Epithelial cell of proximal tubule (primary cell): Measurements from ENCODE around the gene TMED4. TPM values are rescaled to one million over a fixed set of nuclear protein-coding genes. Genes with fewer than 3 reads are reported as not detected.

Experiments used
- DNase-seq: peaks from one replicate; pipeline ENCODE4 v3.0.0-alpha.2; 2011; ENCODE audit warnings: low read depth
- H3K4me3 ChIP-seq: 2 replicates; pipeline ENCODE4 v1.5.1; 2011; ENCODE audit warnings: low read depth, mild to moderate bottlenecking, low read length
- total RNA-seq: library from RNA; depleted of rRNA; stranded (reverse); fragments of >200 nt; gene quantifications from 2 replicates; pipeline ENCODE4 v1.2.3, GENCODE V29; 2015
- TF ChIP-seq, protein P1 (sequence below): conservative IDR thresholded peaks from 2 replicates; pipeline ENCODE4 v1.5.1; 2012; ENCODE audit warnings: low read depth, mild to moderate bottlenecking, low read length

TMED4 gene
- total RNA-seq, 1 donor from 2014 or later, result 167 TPM

- TF ChIP-seq, protein P1, sequence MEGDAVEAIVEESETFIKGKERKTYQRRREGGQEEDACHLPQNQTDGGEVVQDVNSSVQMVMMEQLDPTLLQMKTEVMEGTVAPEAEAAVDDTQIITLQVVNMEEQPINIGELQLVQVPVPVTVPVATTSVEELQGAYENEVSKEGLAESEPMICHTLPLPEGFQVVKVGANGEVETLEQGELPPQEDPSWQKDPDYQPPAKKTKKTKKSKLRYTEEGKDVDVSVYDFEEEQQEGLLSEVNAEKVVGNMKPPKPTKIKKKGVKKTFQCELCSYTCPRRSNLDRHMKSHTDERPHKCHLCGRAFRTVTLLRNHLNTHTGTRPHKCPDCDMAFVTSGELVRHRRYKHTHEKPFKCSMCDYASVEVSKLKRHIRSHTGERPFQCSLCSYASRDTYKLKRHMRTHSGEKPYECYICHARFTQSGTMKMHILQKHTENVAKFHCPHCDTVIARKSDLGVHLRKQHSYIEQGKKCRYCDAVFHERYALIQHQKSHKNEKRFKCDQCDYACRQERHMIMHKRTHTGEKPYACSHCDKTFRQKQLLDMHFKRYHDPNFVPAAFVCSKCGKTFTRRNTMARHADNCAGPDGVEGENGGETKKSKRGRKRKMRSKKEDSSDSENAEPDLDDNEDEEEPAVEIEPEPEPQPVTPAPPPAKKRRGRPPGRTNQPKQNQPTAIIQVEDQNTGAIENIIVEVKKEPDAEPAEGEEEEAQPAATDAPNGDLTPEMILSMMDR, result peak; percentile 4
- no peak overlapping the region for H3K4me3 ChIP-seq
- DNase-seq, result peak; percentile 79
Observed at GRCh38 chr7:44595934-44596635, 14.1 kb upstream of the TMED4 start.

DNA sequence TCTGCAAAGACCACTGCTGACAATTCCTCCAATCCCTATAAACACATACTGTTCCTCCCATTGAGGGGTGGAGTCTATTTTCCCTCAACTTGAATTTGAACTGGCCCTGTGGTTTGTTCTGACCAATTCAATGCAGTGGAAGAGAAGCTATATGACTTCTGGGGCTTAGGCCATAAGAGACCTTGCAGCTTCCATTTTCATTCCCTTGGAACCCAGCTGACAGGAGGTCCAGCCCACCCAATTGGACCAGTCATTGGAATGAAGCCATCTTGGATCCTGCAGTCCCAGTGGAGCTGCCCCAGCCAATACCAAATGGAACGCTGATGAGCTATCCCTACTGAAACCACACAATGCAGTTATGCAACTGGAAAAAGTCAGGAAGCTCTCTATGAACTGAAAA, 8.9 kb upstream of the TMED4 start:
- no peak overlapping the region for H3K4me3 ChIP-seq
- DNase-seq, result no peak
- TF ChIP-seq, protein P1, result no peak

GRCh38 chr7:44587843-44588711, 6.0 kb upstream of the TMED4 start:
- no peak overlapping the region for H3K4me3 ChIP-seq
- DNase-seq, result no peak
- TF ChIP-seq, protein P1, result peak; percentile 74

DNA sequence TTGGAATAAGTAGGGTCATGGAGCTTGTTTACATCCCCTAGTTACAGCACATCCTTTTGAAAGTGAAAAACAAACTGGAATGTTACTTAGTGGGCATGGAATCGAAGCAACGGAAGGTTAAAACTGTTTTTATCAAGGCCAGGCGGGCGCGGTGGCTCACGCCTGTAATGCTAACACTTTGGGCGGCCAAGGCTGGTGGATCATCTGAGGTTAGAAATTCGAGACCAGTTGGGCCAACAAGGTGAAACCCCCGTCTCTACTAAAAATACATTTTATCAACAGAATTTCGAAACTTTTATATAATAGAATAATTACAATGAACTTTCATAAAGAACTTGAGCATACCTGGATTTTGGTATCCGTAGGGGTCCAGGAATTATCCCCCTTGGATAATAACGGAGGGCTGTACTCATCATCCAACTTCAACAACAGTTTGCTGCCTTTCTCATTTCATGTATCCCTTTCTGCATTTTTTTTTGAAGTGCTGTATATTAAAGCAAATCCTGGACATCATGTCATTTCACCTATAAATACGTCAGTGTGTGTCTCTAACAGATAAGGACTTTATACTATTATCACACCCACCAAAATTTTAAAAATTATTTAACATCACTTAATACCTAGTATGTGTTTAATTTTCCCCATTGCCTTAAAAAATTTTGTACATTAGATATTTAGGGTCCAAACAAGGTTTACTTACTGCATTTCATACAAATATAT, 1.3 kb upstream of the TMED4 start:
- DNase-seq, result no peak
- peak overlapping the region; percentile 74 for H3K4me3 ChIP-seq
- TF ChIP-seq, protein P1, result no peak

GRCh38 chr7:44580945-44581878, 819 bp downstream of the TMED4 start:
- H3K4me3 ChIP-seq, result peak overlapping the region; percentile 74
- DNase-seq, result no peak
- TF ChIP-seq, protein P1, result no peak

DNA sequence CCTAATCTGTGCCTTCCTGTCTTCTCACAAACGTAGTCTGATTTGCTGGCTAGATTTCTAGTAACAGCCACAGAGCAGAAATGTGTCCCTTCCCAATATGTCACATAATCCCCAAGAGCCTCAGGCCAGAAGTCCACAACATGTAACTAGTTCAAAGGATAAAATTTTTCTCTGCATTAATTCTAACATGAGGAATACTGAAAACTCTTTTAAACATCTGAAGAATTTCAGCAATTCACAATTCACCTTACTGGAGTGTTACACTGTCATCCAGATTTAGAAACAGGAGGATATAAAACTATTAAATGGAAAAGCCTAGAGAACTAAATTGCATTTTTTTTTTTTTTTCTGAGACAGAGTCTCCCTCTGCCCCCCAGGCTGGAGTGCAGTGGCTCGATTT, 5.8 kb downstream of the TMED4 start:
- DNase-seq, result no peak
- TF ChIP-seq, protein P1, result no peak

More for the DNA sequence above, 5.8 kb downstream of the TMED4 start:
- no peak overlapping the region for H3K4me3 ChIP-seq
